Measurements from ENCODE around the gene METTL25. TPM values are rescaled to one million over a fixed set of nuclear protein-coding genes. Genes with fewer than 3 reads are reported as not detected.
A peak's percentile ranks its signal among the peaks of the same experiment; 100 is the strongest.

METTL25 gene
- total RNA-seq, 1 experiment from 2014 or later = 4.1 TPM

DNA sequence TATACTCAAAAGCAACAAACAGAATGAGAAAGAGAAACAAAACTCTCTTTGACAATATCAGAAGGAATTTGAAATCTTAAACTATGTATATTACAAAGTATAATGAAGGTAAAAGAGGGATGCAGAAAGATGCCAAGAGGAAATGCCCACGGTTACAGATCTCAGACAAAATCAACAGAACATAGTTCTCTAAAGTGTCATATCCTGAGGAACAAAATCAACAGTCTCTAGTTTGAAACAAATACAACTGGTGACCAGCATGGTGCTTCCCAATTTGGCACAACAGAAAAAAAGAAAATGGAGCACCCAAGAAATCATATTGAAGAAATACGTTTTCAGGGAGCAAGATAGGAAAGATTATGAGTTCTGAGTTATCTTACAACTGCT is 116.5 kb downstream of the METTL25 start:
- CTCF ChIA-PET = interaction anchor here (0.8 kb wide), 1 partner anchor 12 kb away, joined by 3 read pairs; no protein-coding TSS in a partner anchor
- peaks cover 12% of the 10 kb centered on the region for H3K4me1 Mint-ChIP-seq (ENCODE audit: insufficient read depth, unreplicated experiment)
- DNase-seq (ENCODE audit: unreplicated experiment) = no peak
- intact Hi-C loops (cut with micrococcal nuclease) = no loop called here
- H3K4me3 Mint-ChIP-seq (ENCODE audit: unreplicated experiment) = no peak overlapping the region
- H3K36me3 Mint-ChIP-seq (ENCODE audit: insufficient read depth, unreplicated experiment) = no peaks in the 10 kb centered on the region
- H3K27ac Mint-ChIP-seq (ENCODE audit: low read depth, unreplicated experiment) = no peak overlapping the region
- H3K27me3 Mint-ChIP-seq (ENCODE audit: insufficient read depth, unreplicated experiment) = no peaks in the 10 kb centered on the region
- H3K9me3 Mint-ChIP-seq (ENCODE audit: unreplicated experiment) = peaks cover 6% of the 10 kb centered on the region
- TF ChIP-seq, protein P1, sequence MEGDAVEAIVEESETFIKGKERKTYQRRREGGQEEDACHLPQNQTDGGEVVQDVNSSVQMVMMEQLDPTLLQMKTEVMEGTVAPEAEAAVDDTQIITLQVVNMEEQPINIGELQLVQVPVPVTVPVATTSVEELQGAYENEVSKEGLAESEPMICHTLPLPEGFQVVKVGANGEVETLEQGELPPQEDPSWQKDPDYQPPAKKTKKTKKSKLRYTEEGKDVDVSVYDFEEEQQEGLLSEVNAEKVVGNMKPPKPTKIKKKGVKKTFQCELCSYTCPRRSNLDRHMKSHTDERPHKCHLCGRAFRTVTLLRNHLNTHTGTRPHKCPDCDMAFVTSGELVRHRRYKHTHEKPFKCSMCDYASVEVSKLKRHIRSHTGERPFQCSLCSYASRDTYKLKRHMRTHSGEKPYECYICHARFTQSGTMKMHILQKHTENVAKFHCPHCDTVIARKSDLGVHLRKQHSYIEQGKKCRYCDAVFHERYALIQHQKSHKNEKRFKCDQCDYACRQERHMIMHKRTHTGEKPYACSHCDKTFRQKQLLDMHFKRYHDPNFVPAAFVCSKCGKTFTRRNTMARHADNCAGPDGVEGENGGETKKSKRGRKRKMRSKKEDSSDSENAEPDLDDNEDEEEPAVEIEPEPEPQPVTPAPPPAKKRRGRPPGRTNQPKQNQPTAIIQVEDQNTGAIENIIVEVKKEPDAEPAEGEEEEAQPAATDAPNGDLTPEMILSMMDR (IDR thresholded peaks at IDR 0.05; ENCODE audit: unreplicated experiment) = no peak
- no TSS peak for BruUV-seq (replicated peaks)
- POLR2A ChIA-PET = no interaction called here

DNA sequence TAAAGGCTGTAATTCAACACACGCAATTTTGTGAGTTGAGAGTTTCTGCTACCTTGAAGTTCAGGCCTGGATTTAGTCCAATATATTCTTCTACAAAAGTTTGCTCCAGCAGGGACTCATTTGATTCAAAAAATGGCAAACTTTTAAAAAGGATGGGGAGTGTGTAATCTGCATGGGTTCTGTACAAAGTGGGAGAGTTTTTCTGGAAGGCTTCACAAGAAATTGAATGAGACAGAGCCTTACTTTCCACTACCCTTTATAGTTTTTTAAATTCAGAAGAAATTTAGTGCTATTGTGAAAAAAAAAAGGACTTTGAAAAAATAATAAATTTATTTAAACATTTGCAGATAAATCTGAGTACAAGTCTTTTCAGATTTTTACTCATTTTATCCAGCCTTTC is 116.9 kb downstream of the METTL25 start:
- ChIA-PET CTCF (no interaction called here), POLR2A (no interaction called here)
- H3K27ac Mint-ChIP-seq (ENCODE audit: low read depth, unreplicated experiment) = no peak overlapping the region
- H3K9me3 Mint-ChIP-seq (ENCODE audit: unreplicated experiment) = peaks cover 6% of the 10 kb centered on the region
- H3K36me3 Mint-ChIP-seq (ENCODE audit: insufficient read depth, unreplicated experiment) = no peaks in the 10 kb centered on the region
- H3K4me1 Mint-ChIP-seq (ENCODE audit: insufficient read depth, unreplicated experiment) = peaks cover 12% of the 10 kb centered on the region
- BruUV-seq (replicated peaks) = no TSS peak
- H3K27me3 Mint-ChIP-seq (ENCODE audit: insufficient read depth, unreplicated experiment) = no peaks in the 10 kb centered on the region
- H3K4me3 Mint-ChIP-seq (ENCODE audit: unreplicated experiment) = no peak overlapping the region
- TF ChIP-seq, protein P1 (IDR thresholded peaks at IDR 0.05; ENCODE audit: unreplicated experiment) = no peak
- intact Hi-C loops (cut with micrococcal nuclease) = no loop called here
- no peak for DNase-seq (ENCODE audit: unreplicated experiment)

DNA sequence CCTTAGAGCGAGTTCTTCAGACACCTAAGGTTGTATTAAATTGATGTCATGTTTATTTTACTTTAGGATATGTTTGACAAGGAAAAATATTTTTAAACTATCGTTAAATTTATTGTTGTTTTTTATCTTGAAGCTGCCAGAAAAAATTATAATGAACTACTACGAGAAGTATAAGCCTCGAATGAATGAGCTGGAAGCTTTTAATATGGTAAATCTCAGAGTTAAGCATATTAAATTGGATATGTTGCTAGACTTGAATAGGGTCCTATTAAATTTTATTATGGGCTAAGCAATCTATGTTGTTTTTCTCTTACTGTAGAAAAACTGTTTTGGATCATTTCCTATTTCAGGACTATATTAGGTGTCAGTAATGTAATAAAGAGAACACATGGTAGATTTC is 118.2 kb downstream of the METTL25 start:
- peaks cover 6% of the 10 kb centered on the region for H3K9me3 Mint-ChIP-seq (ENCODE audit: unreplicated experiment)
- no peak overlapping the region for H3K27ac Mint-ChIP-seq (ENCODE audit: low read depth, unreplicated experiment)
- H3K27me3 Mint-ChIP-seq (ENCODE audit: insufficient read depth, unreplicated experiment) = no peaks in the 10 kb centered on the region
- no peaks in the 10 kb centered on the region for H3K36me3 Mint-ChIP-seq (ENCODE audit: insufficient read depth, unreplicated experiment)
- intact Hi-C loops (cut with micrococcal nuclease) = no loop called here
- ChIA-PET CTCF (no interaction called here), POLR2A (no interaction called here)
- DNase-seq (ENCODE audit: unreplicated experiment) = no peak
- no peak overlapping the region for H3K4me3 Mint-ChIP-seq (ENCODE audit: unreplicated experiment)
- no TSS peak for BruUV-seq (replicated peaks)
- peaks cover 12% of the 10 kb centered on the region for H3K4me1 Mint-ChIP-seq (ENCODE audit: insufficient read depth, unreplicated experiment)
- TF ChIP-seq, protein P1 (IDR thresholded peaks at IDR 0.05; ENCODE audit: unreplicated experiment) = no peak

DNA sequence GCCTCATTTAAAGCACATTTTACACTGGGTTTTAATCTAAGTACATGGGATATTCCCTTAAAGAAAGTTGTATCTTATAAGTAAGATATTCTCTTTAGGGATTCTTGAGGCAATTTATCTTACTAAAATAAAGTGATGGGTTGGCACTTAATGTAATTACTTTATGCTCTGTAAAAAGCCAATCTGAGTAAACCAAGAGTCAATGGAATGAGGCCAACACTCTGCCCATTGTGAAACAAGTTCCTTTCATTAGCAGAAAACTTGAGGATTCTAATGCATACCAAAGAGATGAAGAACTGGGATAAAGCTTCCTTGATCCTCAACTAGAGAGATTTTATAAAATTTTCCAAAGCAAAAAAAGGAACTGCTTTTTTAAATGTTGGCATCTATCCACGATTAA is 121.2 kb downstream of the METTL25 start:
- BruUV-seq (replicated peaks) = no TSS peak
- CTCF ChIA-PET = no interaction called here

More for the DNA sequence above, 121.2 kb downstream of the METTL25 start:
- Mint-ChIP-seq H3K27me3 (ENCODE audit: insufficient read depth, unreplicated experiment) (no peaks in the 10 kb centered on the region), H3K36me3 (ENCODE audit: insufficient read depth, unreplicated experiment) (no peaks in the 10 kb centered on the region), H3K4me1 (ENCODE audit: insufficient read depth, unreplicated experiment) (peaks cover 7% of the 10 kb centered on the region), H3K27ac (ENCODE audit: low read depth, unreplicated experiment) (no peak overlapping the region), H3K9me3 (ENCODE audit: unreplicated experiment) (no peaks in the 10 kb centered on the region), H3K4me3 (ENCODE audit: unreplicated experiment) (no peak overlapping the region)
- TF ChIP-seq, protein P1 (IDR thresholded peaks at IDR 0.05; ENCODE audit: unreplicated experiment) = no peak
- intact Hi-C loops (cut with micrococcal nuclease) = no loop called here
- POLR2A ChIA-PET = interaction anchor here (0.8 kb wide), 1 partner anchor 23 kb away, joined by 3 read pairs; no protein-coding TSS in a partner anchor
- peak; percentile 51 for DNase-seq (ENCODE audit: unreplicated experiment)

All from MCF 10A (cell line).